Kidney tubule cell (primary cell): ENCODE results near the gene UBE2D2.
A peak's percentile ranks its signal among the peaks of the same experiment; 100 is the strongest.
"Not testable (repeated sequence)": the region's sequence is repeated elsewhere in the genome, so short reads cannot be mapped to it uniquely, and the experiment has no call there.

ENCODE experiments used
- DNase-seq: peaks from one replicate; pipeline ENCODE4 v3.0.0-alpha.2; 2018; ENCODE audit warnings: low spot score

Gene UBE2D2

GRCh38 chr5:139560752-139561654 is at the start of gene UBE2D2:
Gene UBE2D2, plus strand, starts transcription at chr5:139561339. Its CDS starts 453 bp downstream, at chr5:139561792.
- peak; percentile 98 for DNase-seq

- no peak for DNase-seq
Observed at GRCh38 chr5:139512786-139513390, 48.3 kb upstream of the UBE2D2 start.

DNA sequence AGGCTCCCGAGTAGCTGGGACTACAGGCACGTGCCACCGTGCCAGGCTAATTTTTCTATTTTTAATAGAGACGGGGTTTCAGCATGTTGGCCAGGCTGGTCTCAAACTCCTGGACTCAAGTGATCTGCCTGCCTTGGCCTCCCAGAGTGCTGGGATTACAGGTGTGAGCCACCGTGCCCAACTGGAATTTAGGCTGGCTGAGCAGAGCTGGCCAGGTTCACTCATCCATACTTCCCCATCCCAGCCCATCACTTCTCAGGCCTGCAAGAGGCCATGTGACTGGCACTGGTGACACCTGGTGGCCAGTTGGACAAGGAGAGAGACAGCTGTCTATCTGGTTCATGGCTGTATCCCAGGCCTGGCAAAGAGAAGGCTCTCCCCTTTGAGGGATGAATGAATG is 47.7 kb upstream of the UBE2D2 start:
- peak; percentile 92 for DNase-seq

GRCh38 chr5:139513852-139514485 is 47.2 kb upstream of the UBE2D2 start:
- DNase-seq: no peak

DNA sequence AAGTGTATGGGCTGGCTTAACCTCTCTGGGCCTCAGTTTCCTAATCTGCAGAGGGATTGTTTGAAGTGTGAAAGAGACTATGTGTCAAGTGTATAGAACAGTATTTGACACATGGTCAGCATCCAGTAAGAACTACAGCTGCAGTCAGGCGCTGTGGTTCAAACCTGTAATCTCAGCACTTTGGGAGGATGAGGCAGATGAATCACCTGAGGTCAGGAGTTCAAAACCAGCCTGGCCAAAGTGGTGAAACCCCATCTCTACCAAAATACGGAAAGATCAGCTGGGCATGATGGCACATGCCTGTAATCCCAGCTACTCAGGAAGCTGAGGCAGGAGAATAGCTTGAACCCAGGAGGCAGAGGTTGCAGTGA is 46.7 kb upstream of the UBE2D2 start:
- no peak for DNase-seq

- peak; percentile 90 for DNase-seq
Observed at GRCh38 chr5:139517683-139518564, 43.2 kb upstream of the UBE2D2 start.

GRCh38 chr5:139523635-139524445 is 37.3 kb upstream of the UBE2D2 start:
- DNase-seq: no peak

GRCh38 chr5:139524446-139524845 is 36.7 kb upstream of the UBE2D2 start:
- no peak for DNase-seq

- DNase-seq: no peak
Observed at GRCh38 chr5:139524940-139525585, 36.1 kb upstream of the UBE2D2 start.

- DNase-seq: peak; percentile 62
Observed at GRCh38 chr5:139525586-139526308, 35.4 kb upstream of the UBE2D2 start.

DNA sequence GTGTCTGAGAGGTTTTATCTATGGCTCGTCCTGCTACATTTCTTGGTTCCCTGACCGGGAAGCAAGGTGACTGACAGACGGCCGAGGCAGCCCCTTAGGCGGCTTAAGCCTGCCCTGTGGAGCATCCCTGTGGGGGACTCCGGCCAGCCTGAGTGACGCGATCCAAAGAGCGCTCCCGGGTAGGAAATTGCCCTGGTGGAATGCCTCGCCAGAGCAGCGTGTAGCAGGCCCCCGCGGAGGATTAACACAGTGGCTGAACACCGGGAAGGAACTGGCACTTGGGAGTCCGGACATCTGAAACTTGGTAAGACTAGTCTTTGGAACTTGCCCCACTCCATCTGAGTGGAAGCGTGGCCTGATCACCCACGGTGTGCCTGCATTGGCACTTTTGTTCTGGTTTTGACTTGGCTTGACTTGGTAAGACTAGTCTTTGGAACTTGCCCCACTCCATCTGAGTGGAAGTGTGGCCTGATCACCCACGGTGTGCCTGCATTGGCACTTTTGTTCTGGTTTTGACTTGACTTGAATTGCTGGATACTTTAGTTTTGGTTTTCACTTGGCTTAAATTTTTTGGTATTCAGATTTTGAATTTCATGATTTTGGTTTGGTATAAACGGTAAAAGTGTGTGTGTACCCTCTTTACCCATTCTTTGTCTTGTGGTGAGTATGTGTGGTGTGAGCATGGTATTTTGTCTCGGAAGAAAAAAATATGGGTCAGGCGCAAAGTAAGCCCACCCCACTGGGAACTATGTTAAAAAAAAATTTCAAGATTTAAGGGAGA is 34.6 kb upstream of the UBE2D2 start:
- peak; percentile 76 for DNase-seq

DNA sequence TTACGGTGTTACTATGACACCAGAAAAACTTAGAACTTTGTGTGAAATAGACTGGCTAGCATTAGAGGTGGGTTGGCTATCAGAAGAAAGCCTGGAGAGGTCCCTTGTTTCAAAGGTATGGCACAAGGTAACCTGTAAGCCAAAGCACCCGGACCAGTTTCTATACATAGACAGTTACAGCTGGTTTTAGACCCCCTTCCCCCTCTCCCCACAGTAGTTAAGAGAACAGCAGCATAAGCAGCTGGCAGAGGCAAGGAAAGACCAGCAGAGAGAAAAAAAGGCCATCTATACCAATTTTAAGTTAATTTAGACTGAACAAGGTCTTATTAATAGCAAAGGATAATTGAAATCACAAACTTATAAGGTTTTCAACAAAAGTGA is 34.1 kb upstream of the UBE2D2 start:
- not testable (repeated sequence) for DNase-seq

- DNase-seq: peak; percentile 25
Observed at GRCh38 chr5:139527896-139528467, 33.2 kb upstream of the UBE2D2 start.

GRCh38 chr5:139528695-139529094 is 32.4 kb upstream of the UBE2D2 start:
- DNase-seq: peak; percentile 31

DNA sequence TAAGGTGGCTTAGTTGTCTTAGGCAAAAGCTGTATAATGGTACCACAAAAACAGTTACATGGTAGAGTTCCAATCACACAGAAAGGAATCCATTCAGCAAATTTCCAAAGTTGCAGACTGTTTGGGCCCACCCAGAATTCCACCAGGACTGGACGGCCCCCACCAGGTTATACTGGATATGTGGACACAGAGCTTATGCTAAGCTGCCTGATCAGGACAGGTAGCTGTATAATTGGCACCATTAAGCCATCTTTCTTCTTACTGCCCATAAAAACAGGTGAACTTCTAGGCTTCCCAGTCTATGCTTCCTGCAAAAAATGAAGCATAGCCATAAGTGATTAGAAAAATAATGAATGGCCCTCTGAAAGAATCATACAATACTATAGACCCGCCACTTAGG is 31.1 kb upstream of the UBE2D2 start:
- not testable (repeated sequence) for DNase-seq

DNA sequence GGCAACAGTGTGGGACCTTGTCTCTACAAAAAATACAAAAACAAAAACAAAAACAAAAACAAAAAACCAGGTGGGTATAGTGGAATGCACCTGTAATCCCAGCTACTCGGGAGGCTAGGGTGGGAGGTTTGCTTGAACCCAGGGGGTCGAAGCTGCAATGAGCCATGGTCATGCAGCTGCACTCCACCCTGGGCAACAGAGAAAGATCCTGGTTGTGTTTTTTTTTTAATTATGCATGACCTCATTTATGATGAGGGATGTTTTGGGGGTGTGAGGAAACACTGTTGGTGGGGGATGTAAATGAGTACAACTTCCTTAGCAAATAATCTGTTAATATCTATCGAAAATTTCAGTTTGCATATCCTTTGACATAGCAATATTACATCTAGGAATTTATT is 29.4 kb upstream of the UBE2D2 start:
- peak; percentile 17 for DNase-seq

DNA sequence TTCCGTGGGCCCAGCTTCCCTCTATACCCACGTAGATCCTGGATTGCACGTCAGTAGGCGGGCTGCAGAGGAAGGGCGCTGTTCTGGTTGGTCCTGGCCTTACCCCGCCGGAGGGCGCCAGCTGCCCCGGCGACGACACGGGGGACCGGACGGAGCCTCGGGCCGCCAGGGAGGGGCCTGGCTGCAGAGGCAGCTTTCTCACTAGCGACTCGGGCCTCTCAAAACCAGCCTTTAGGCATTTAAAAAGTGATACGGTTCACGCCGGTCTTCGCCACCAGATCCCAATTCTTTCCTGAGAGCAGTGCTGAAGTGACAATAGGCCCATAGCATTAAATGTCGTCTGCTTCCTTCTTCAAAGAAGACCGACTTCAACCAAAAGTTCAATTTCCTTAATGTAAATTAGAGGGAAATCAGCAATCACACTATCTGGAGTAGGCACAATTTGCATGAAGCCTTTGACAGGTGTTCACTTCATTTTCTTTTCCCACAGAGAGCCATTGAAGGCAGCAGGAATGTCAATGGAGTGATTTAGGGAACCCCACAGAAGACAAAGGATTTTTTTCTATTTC is 17.6 kb upstream of the UBE2D2 start:
- DNase-seq: no peak

GRCh38 chr5:139546593-139546992 is 14.5 kb upstream of the UBE2D2 start:
- not testable (repeated sequence) for DNase-seq
